ENCODE measurements around the gene SEC22C.
"Not testable (repeated sequence)": the region's sequence is repeated elsewhere in the genome, so short reads cannot be mapped to it uniquely, and the experiment has no call there.

Gene SEC22C

GRCh38 chr3:42579346-42579745 is 2.4 kb downstream of the SEC22C start:
- H3K27me3 ChIP-seq (ENCODE audit: control insufficient read depth, insufficient read depth, low read length); H3K27ac ChIP-seq (ENCODE audit: low read depth, low read length); H3K4me3 ChIP-seq (ENCODE audit: low read depth, low read length); H3K9ac ChIP-seq (ENCODE audit: low read depth, low read length); H3K9me3 ChIP-seq (ENCODE audit: control insufficient read depth, insufficient read depth, low read length): not testable (repeated sequence)
- H3K36me3 ChIP-seq (ENCODE audit: control insufficient read depth, insufficient read depth, low read length): peaks cover 12% of the 10 kb centered on the region
- peaks cover 18% of the 10 kb centered on the region for H3K4me1 ChIP-seq (ENCODE audit: control insufficient read depth, insufficient read depth, low read length)

DNA sequence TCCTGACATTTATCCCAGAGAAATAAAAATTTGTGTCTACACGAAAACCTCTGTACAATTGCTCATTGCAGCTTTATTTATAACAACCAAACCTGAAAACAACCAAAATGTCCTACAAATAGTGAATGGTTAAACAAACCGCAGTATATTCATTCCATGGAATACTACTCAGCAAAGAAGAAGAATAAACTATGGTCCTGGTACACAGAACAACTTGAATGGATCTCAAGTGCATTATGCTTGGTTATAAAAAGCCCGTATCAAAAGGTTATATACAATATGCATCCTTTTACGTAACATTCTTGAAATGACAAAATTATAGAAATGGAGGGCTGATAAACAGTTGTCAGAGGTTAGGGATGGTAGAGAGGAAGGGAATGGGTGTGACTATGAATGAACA is 3.7 kb downstream of the SEC22C start:
- no peaks in the 10 kb centered on the region for H3K27me3 ChIP-seq (ENCODE audit: control insufficient read depth, insufficient read depth, low read length)
- H3K36me3 ChIP-seq (ENCODE audit: control insufficient read depth, insufficient read depth, low read length): peaks cover 12% of the 10 kb centered on the region
- H3K27ac ChIP-seq (ENCODE audit: low read depth, low read length): no peak overlapping the region
- no peak overlapping the region for H3K9ac ChIP-seq (ENCODE audit: low read depth, low read length)
- H3K9me3 ChIP-seq (ENCODE audit: control insufficient read depth, insufficient read depth, low read length): peaks cover 5% of the 10 kb centered on the region
- H3K4me1 ChIP-seq (ENCODE audit: control insufficient read depth, insufficient read depth, low read length): peaks cover 10% of the 10 kb centered on the region
- H3K4me3 ChIP-seq (ENCODE audit: low read depth, low read length): no peak overlapping the region

- peaks cover 12% of the 10 kb centered on the region for H3K36me3 ChIP-seq (ENCODE audit: control insufficient read depth, insufficient read depth, low read length)
Observed at GRCh38 chr3:42575137-42575741, 6.5 kb downstream of the SEC22C start.

GRCh38 chr3:42572278-42572677 is 9.5 kb downstream of the SEC22C start:
- Histone ChIP-seq H3K9ac (ENCODE audit: low read depth, low read length) (no peak overlapping the region), H3K4me1 (ENCODE audit: control insufficient read depth, insufficient read depth, low read length) (no peaks in the 10 kb centered on the region), H3K36me3 (ENCODE audit: control insufficient read depth, insufficient read depth, low read length) (peaks cover 32% of the 10 kb centered on the region), H3K4me3 (ENCODE audit: low read depth, low read length) (no peak overlapping the region), H3K9me3 (ENCODE audit: control insufficient read depth, insufficient read depth, low read length) (peaks cover 5% of the 10 kb centered on the region), H3K27me3 (ENCODE audit: control insufficient read depth, insufficient read depth, low read length) (no peaks in the 10 kb centered on the region), H3K27ac (ENCODE audit: low read depth, low read length) (no peak overlapping the region)

More at GRCh38 chr3:42575137-42575741, 6.5 kb downstream of the SEC22C start:
- Histone ChIP-seq H3K4me1 (ENCODE audit: control insufficient read depth, insufficient read depth, low read length) (no peaks in the 10 kb centered on the region), H3K9me3 (ENCODE audit: control insufficient read depth, insufficient read depth, low read length) (peaks cover 5% of the 10 kb centered on the region), H3K4me3 (ENCODE audit: low read depth, low read length) (no peak overlapping the region), H3K27ac (ENCODE audit: low read depth, low read length) (no peak overlapping the region), H3K27me3 (ENCODE audit: control insufficient read depth, insufficient read depth, low read length) (no peaks in the 10 kb centered on the region), H3K9ac (ENCODE audit: low read depth, low read length) (no peak overlapping the region)

DNA sequence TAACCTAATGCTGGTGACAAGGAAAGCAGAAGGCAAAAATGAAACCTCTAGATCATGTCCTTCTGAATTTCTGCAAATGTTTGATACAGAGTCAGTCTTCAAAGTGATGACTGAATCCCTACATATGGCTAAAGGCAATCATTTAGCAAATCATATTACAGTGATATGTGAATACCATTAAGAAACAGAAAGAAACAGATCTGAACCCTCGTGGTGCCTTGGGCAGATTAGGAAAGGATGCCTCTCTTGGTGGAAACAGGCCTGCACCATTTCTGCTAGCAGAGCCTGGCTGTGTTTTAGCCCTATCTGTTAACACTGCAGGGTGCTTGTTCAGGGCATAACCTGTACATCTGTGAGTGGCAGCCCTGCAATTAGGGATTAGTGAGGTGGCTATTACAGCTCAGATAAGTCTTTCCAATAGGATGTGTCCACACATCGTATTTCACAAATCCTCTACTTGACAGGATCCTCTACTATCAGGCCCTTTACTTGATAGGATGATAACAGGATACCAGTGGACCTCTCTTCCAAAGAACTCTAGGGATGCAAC is 12.1 kb downstream of the SEC22C start:
- Histone ChIP-seq H3K27me3 (ENCODE audit: control insufficient read depth, insufficient read depth, low read length) (no peaks in the 10 kb centered on the region), H3K9me3 (ENCODE audit: control insufficient read depth, insufficient read depth, low read length) (no peaks in the 10 kb centered on the region), H3K4me1 (ENCODE audit: control insufficient read depth, insufficient read depth, low read length) (no peaks in the 10 kb centered on the region), H3K4me3 (ENCODE audit: low read depth, low read length) (no peak overlapping the region), H3K36me3 (ENCODE audit: control insufficient read depth, insufficient read depth, low read length) (peaks cover 46% of the 10 kb centered on the region), H3K27ac (ENCODE audit: low read depth, low read length) (no peak overlapping the region), H3K9ac (ENCODE audit: low read depth, low read length) (no peak overlapping the region)

DNA sequence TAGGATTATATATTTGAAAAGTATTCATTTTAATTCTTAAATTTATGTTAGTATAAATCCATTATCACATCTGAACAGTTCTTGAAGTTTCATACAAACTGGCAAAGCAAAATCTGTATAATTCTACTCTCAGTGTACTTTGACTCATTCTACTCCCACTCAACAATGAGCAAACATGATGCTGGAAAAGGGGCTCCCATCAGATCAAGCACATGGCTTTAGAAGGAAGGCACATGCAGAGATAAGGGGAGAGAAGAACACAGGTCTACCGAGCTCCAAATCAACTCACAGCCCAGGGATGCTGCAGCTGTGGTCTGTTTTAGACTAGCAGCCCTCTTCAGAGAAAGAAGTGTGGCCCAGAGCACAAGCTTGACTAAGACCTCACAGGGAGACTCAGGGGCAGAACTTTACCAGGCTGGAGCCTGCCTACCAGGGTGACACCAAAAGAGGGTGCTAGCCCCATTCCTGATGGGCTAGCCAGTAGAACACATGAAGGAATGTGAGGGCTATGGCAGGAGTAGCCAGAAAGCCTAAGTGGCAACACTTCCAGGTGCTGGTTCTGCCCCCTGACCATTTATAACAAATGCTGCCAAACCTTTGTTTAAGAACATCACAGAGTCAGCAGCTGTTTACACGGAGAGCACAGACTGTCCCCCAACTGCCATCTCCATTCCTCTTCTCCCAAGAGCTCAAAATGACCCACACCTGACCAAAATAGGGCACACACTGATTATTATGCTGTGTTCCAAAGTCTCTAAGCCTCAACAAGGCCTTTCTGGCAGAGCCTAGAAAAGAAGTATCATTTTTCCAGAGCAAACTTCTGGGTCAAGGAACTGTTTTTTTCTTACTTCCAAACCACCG is 19.5 kb downstream of the SEC22C start:
- H3K36me3 ChIP-seq (ENCODE audit: control insufficient read depth, insufficient read depth, low read length): peaks cover 90% of the 10 kb centered on the region
- H3K27ac ChIP-seq (ENCODE audit: low read depth, low read length): no peak overlapping the region
- no peaks in the 10 kb centered on the region for H3K27me3 ChIP-seq (ENCODE audit: control insufficient read depth, insufficient read depth, low read length)
- H3K4me1 ChIP-seq (ENCODE audit: control insufficient read depth, insufficient read depth, low read length): no peaks in the 10 kb centered on the region
- H3K9ac ChIP-seq (ENCODE audit: low read depth, low read length): no peak overlapping the region
- H3K9me3 ChIP-seq (ENCODE audit: control insufficient read depth, insufficient read depth, low read length): no peaks in the 10 kb centered on the region
- H3K4me3 ChIP-seq (ENCODE audit: low read depth, low read length): no peak overlapping the region

- Histone ChIP-seq H3K27ac (ENCODE audit: low read depth, low read length) (no peak overlapping the region), H3K9ac (ENCODE audit: low read depth, low read length) (no peak overlapping the region), H3K27me3 (ENCODE audit: control insufficient read depth, insufficient read depth, low read length) (no peaks in the 10 kb centered on the region), H3K9me3 (ENCODE audit: control insufficient read depth, insufficient read depth, low read length) (no peaks in the 10 kb centered on the region), H3K36me3 (ENCODE audit: control insufficient read depth, insufficient read depth, low read length) (peaks cover 93% of the 10 kb centered on the region), H3K4me3 (ENCODE audit: low read depth, low read length) (no peak overlapping the region), H3K4me1 (ENCODE audit: control insufficient read depth, insufficient read depth, low read length) (no peaks in the 10 kb centered on the region)
Observed at GRCh38 chr3:42557854-42558253, 23.9 kb downstream of the SEC22C start.

- H3K27ac ChIP-seq (ENCODE audit: low read depth, low read length); H3K4me1 ChIP-seq (ENCODE audit: control insufficient read depth, insufficient read depth, low read length); H3K4me3 ChIP-seq (ENCODE audit: low read depth, low read length); H3K27me3 ChIP-seq (ENCODE audit: control insufficient read depth, insufficient read depth, low read length); H3K9ac ChIP-seq (ENCODE audit: low read depth, low read length); H3K9me3 ChIP-seq (ENCODE audit: control insufficient read depth, insufficient read depth, low read length): not testable (repeated sequence)
- peaks cover 94% of the 10 kb centered on the region for H3K36me3 ChIP-seq (ENCODE audit: control insufficient read depth, insufficient read depth, low read length)
Observed at GRCh38 chr3:42556817-42557216, 24.9 kb downstream of the SEC22C start.

DNA sequence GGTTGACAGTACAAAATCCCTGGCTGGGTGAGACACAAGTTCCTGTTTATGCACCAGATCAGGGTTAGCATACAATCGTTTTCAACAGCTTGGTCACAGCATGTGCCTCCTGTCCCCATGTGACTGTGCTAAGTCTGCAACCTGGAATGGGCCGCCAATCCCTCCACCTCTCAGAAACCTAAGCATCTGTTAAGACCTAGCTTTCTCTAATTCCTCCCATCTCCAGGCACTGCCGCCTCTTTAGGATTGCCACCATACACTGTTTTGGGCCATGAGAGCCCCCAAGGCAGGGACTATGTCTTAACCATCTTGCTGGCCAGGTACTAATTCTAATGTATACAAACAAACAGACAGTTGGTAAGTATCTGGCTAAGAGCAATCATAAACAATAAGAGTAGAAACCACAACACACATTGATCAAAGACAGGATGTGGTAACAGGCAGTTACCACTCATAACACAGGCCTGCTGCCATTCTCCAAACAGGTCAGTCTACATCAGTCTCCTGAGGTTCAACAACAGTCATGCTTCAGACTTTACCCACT is 25.6 kb downstream of the SEC22C start:
- no peak overlapping the region for H3K9ac ChIP-seq (ENCODE audit: low read depth, low read length)
- no peaks in the 10 kb centered on the region for H3K27me3 ChIP-seq (ENCODE audit: control insufficient read depth, insufficient read depth, low read length)
- no peaks in the 10 kb centered on the region for H3K4me1 ChIP-seq (ENCODE audit: control insufficient read depth, insufficient read depth, low read length)
- no peak overlapping the region for H3K4me3 ChIP-seq (ENCODE audit: low read depth, low read length)
- H3K9me3 ChIP-seq (ENCODE audit: control insufficient read depth, insufficient read depth, low read length): no peaks in the 10 kb centered on the region
- H3K36me3 ChIP-seq (ENCODE audit: control insufficient read depth, insufficient read depth, low read length): peaks cover 95% of the 10 kb centered on the region
- no peak overlapping the region for H3K27ac ChIP-seq (ENCODE audit: low read depth, low read length)

DNA sequence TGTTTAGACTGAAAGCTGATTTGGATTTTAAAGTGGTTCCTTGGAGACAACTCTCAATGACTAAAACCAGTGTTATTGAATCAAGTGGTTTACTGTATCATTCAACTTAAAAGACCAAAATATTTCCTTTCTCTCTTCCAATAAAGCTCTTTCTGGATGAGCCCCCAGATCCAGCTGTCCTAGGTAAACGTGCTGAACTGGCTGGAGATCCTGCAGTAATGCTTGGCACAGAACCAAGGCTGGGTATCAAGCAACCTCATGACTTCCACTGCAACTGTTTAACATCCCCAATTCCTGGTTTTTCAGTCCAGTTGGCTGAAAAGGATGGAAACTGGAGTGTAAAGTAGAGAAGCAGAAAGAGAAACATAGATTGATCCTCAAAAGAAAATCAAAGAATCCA is 28.9 kb downstream of the SEC22C start:
- no peak overlapping the region for H3K4me3 ChIP-seq (ENCODE audit: low read depth, low read length)
- H3K4me1 ChIP-seq (ENCODE audit: control insufficient read depth, insufficient read depth, low read length): no peaks in the 10 kb centered on the region
- peaks cover 76% of the 10 kb centered on the region for H3K36me3 ChIP-seq (ENCODE audit: control insufficient read depth, insufficient read depth, low read length)

DNA sequence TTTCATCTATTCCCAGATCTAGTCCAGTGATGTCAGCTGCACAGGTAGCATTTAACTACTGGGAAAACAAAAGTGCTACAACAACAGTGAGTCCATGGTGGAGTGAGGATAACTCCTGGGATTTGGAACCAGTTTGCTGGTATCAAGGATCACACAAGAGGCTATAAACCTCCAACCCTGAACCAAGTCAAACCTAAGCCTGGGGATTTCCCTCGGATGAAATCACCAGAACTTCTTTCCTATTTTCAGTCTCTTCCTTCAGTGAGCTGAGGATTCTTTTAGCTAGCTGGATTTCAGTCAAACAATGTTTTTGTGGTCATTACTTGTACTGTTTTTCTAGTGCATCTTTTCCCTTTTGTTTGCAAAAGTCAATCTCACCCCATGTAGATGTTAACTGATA is 31.5 kb downstream of the SEC22C start:
- H3K27ac ChIP-seq (ENCODE audit: low read depth, low read length): no peak overlapping the region
- no peaks in the 10 kb centered on the region for H3K27me3 ChIP-seq (ENCODE audit: control insufficient read depth, insufficient read depth, low read length)
- H3K4me3 ChIP-seq (ENCODE audit: low read depth, low read length): no peak overlapping the region
- H3K4me1 ChIP-seq (ENCODE audit: control insufficient read depth, insufficient read depth, low read length): no peaks in the 10 kb centered on the region
- H3K9ac ChIP-seq (ENCODE audit: low read depth, low read length): no peak overlapping the region
- H3K9me3 ChIP-seq (ENCODE audit: control insufficient read depth, insufficient read depth, low read length): no peaks in the 10 kb centered on the region
- peaks cover 50% of the 10 kb centered on the region for H3K36me3 ChIP-seq (ENCODE audit: control insufficient read depth, insufficient read depth, low read length)

More for the DNA sequence above, 28.9 kb downstream of the SEC22C start:
- H3K9me3 ChIP-seq (ENCODE audit: control insufficient read depth, insufficient read depth, low read length): no peaks in the 10 kb centered on the region
- no peak overlapping the region for H3K9ac ChIP-seq (ENCODE audit: low read depth, low read length)
- no peaks in the 10 kb centered on the region for H3K27me3 ChIP-seq (ENCODE audit: control insufficient read depth, insufficient read depth, low read length)
- H3K27ac ChIP-seq (ENCODE audit: low read depth, low read length): no peak overlapping the region

All from HUES48 (cell line).